HepG2 (cell line): ENCODE measurements around the gene ZMYM4. TPM values are rescaled to one million over a fixed set of nuclear protein-coding genes. Genes with fewer than 3 reads are reported as not detected.
A peak's percentile ranks its signal among the peaks of the same experiment; 100 is the strongest.

Experiments used
- BCL3 ChIP-seq: sonication (generic); formaldehyde crosslinking; IDR thresholded peaks from 2 replicates; pipeline ENCODE4 v1.5.1; 2020; ENCODE audit warnings: mild to moderate bottlenecking, missing genetic modification reagents, moderate library complexity
- CREB1 ChIP-seq, 2 experiments: fragments of 450-650 bp in 1 of 2; IDR thresholded peaks; 2 replicates each; pipeline ENCODE4 v1.6.1; 2016 to 2017; ENCODE audit warnings: control low read depth in 1 of 2, mild to moderate bottlenecking in 1 of 2, missing compliant biosample characterization in 1 of 2, missing genetic modification characterization in 1 of 2
- FOSL2 ChIP-seq: sonication (generic); formaldehyde crosslinking; IDR thresholded peaks from 2 replicates; pipeline ENCODE4 v1.4.0; 2020; ENCODE audit warnings: missing genetic modification reagents
- HCFC1 ChIP-seq: fragments of 150-350 bp; IDR thresholded peaks from 2 replicates; pipeline ENCODE4 v1.6.1; 2014; ENCODE audit warnings: low read depth, low read length
- HDAC1 ChIP-seq: sonication (generic); formaldehyde crosslinking; IDR thresholded peaks from 2 replicates; pipeline ENCODE4 v1.5.1; 2020; ENCODE audit warnings: mild to moderate bottlenecking, missing genetic modification reagents
- HOXA3 ChIP-seq: sonication (generic); formaldehyde crosslinking; IDR thresholded peaks from 2 replicates; pipeline ENCODE4 v1.5.0; 2020; ENCODE audit warnings: missing genetic modification reagents
- LBX2 ChIP-seq: sonication (generic); formaldehyde crosslinking; IDR thresholded peaks from 2 replicates; pipeline ENCODE4 v1.5.0; 2020; ENCODE audit warnings: missing genetic modification reagents, mild to moderate bottlenecking, borderline replicate concordance
- MTA1 ChIP-seq: sonication (generic); formaldehyde crosslinking; IDR thresholded peaks from 2 replicates; pipeline ENCODE4 v1.4.0; 2020; ENCODE audit warnings: missing genetic modification reagents, mild to moderate bottlenecking, borderline replicate concordance
- SP2 ChIP-seq: sonication (generic); formaldehyde crosslinking; IDR thresholded peaks from 2 replicates; pipeline ENCODE4 v1.5.1; 2020; ENCODE audit warnings: mild to moderate bottlenecking, missing genetic modification reagents
- ZMAT3 ChIP-seq: sonication (generic); formaldehyde crosslinking; conservative IDR thresholded peaks from 2 replicates; pipeline ENCODE4 v1.7.0; 2021; ENCODE audit warnings: missing genetic modification reagents
- ZNF34 ChIP-seq: sonication (generic); formaldehyde crosslinking; IDR thresholded peaks from 2 replicates; pipeline ENCODE4 v1.4.0; 2020; ENCODE audit warnings: mild to moderate bottlenecking, missing genetic modification reagents, borderline replicate concordance
- polyA plus RNA-seq, 8 experiments: library from polyadenylated mRNA; depleted of rRNA in 3 of 8; stranded (reverse) in 7 of 8; unstranded in 1 of 8; fragments of >200 nt; fragmentation: Illumina TruSeq in 4 of 8; extraction: Trizol in 4 of 8; gene quantifications; 2 replicates each; pipeline versions ENCODE4 v1.2.1 to v1.2.3, GENCODE V29; 2011 to 2016; ENCODE audit warnings: low read depth in 4 of 8, missing spikeins in 1 of 8, mixed read lengths in 1 of 8; ENCODE audit not compliant: insufficient read depth in 1 of 8
- total RNA-seq, 5 experiments: library from RNA; depleted of rRNA; stranded (reverse); fragments of >200 nt; fragmentation: Illumina TruSeq; extraction: Trizol; gene quantifications; 2 replicates each; pipeline ENCODE4 v1.2.3, GENCODE V29; 2016; ENCODE audit warnings: low read depth in 1 of 5
- TF ChIP-seq, protein P1 (sequence below): sonication (generic); formaldehyde crosslinking; IDR thresholded peaks from 2 replicates; pipeline ENCODE4 v1.5.1; 2020; ENCODE audit warnings: mild to moderate bottlenecking, missing genetic modification reagents, borderline replicate concordance

ZMYM4 gene
- total and polyA plus RNA-seq, 2 of the 13 experiments (the other 11 are each of a cell fraction or from before 2014, with no cell fraction given): 13.9 to 37.6 TPM

DNA sequence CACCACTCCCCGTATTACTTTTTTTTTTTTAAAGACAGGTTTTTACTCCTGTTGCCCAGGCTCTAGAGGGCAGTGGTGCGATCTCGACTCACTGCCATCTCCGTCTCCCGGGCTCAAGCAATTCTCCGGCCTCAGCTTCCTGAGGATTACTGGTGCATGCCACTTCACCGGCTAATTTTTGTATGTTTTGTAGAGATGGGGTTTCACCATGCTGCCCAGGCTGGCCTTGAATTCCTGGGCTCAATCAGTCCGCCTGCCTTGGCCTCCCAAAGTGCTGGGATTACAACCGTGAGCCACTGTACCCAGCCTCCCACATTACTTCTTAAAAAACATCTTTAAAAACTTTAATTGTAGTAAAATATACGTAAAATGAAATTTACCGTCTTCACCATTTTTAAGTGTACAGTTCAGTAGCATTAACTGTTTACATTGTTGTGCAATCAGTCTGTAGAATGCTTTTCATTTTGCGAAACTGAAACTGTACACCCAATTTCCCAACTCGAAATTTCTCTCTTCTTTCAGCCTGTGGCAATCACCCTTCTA, 77.0 kb downstream of the ZMYM4 start (continued):
- TF ChIP-seq, protein P1, sequence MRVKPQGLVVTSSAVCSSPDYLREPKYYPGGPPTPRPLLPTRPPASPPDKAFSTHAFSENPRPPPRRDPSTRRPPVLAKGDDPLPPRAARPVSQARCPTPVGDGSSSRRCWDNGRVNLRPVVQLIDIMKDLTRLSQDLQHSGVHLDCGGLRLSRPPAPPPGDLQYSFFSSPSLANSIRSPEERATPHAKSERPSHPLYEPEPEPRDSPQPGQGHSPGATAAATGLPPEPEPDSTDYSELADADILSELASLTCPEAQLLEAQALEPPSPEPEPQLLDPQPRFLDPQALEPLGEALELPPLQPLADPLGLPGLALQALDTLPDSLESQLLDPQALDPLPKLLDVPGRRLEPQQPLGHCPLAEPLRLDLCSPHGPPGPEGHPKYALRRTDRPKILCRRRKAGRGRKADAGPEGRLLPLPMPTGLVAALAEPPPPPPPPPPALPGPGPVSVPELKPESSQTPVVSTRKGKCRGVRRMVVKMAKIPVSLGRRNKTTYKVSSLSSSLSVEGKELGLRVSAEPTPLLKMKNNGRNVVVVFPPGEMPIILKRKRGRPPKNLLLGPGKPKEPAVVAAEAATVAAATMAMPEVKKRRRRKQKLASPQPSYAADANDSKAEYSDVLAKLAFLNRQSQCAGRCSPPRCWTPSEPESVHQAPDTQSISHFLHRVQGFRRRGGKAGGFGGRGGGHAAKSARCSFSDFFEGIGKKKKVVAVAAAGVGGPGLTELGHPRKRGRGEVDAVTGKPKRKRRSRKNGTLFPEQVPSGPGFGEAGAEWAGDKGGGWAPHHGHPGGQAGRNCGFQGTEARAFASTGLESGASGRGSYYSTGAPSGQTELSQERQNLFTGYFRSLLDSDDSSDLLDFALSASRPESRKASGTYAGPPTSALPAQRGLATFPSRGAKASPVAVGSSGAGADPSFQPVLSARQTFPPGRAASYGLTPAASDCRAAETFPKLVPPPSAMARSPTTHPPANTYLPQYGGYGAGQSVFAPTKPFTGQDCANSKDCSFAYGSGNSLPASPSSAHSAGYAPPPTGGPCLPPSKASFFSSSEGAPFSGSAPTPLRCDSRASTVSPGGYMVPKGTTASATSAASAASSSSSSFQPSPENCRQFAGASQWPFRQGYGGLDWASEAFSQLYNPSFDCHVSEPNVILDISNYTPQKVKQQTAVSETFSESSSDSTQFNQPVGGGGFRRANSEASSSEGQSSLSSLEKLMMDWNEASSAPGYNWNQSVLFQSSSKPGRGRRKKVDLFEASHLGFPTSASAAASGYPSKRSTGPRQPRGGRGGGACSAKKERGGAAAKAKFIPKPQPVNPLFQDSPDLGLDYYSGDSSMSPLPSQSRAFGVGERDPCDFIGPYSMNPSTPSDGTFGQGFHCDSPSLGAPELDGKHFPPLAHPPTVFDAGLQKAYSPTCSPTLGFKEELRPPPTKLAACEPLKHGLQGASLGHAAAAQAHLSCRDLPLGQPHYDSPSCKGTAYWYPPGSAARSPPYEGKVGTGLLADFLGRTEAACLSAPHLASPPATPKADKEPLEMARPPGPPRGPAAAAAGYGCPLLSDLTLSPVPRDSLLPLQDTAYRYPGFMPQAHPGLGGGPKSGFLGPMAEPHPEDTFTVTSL (CRISPR knock-in tag): peak; percentile 52; the same call in 1 of the 2 replicates
- TF ChIP-seq FOSL2 (CRISPR knock-in tag) (0 out of 2 replicates have a peak, but pooled peaks have one; percentile 6), HOXA3 (CRISPR knock-in tag) (peak; percentile 27; the same call in 1 of the 2 replicates), SP2 (no peak), HDAC1 (CRISPR knock-in tag) (peak; percentile 41; the same call in 1 of the 2 replicates), MTA1 (CRISPR knock-in tag) (no peak), BCL3 (CRISPR knock-in tag) (no peak), ZMAT3 (CRISPR knock-in tag) (no peak), ZNF34 (CRISPR knock-in tag) (no peak), LBX2 (CRISPR knock-in tag) (no peak), CREB1 (IDR thresholded peaks at IDR 0.05) (no peak), CREB1 (CRISPR knock-in tag; IDR thresholded peaks at IDR 0.05) (peak; percentile 26; the same call in 1 of the 2 replicates), HCFC1 (no peak)
